CD4-positive, alpha-beta T cell treated with Interleukin-1 beta for 1 hour (primary cell): ENCODE results near the gene STEEP1.

ENCODE experiments used
- DNase-seq, 2 donors: peaks; one replicate each; pipeline ENCODE4 v3.0.0-alpha.2; 2020 to 2022

The STEEP1 gene

GRCh38 chrX:119565107-119565663, at the start of gene STEEP1:
STEEP1 (minus strand) TSS chrX:119565409; CDS start chrX:119565355, 54 bp downstream.
- peak; percentile 86 to 87 for DNase-seq

- DNase-seq = no peak
Measured at GRCh38 chrX:119614776-119615175, 49.6 kb upstream of the STEEP1 start.

- DNase-seq = no peak
Measured at GRCh38 chrX:119607018-119607389, 41.8 kb upstream of the STEEP1 start.

- DNase-seq = peak; percentile 93
Measured at GRCh38 chrX:119606280-119607017, 41.2 kb upstream of the STEEP1 start, which contains the start of gene NKRF. NKRF (minus strand) TSS chrX:119606424.

GRCh38 chrX:119605464-119606279, 40.5 kb upstream of the STEEP1 start:
- DNase-seq = peak; percentile 54 to 56

GRCh38 chrX:119604766-119605463, 39.7 kb upstream of the STEEP1 start:
- peak in 1 of 2 donors; percentile 25 for DNase-seq

GRCh38 chrX:119602701-119603255, 37.6 kb upstream of the STEEP1 start:
- DNase-seq = no peak

- no peak for DNase-seq
Measured at GRCh38 chrX:119589810-119590209, 24.6 kb upstream of the STEEP1 start.

- DNase-seq = no peak
Measured at GRCh38 chrX:119583431-119584059, 18.3 kb upstream of the STEEP1 start.

GRCh38 chrX:119579414-119579813, 14.2 kb upstream of the STEEP1 start:
- no peak for DNase-seq

- DNase-seq = peak; percentile 90 to 91
Measured at GRCh38 chrX:119574394-119575266, 9.4 kb upstream of the STEEP1 start, which contains the start of gene UBE2A. UBE2A (plus strand) TSS chrX:119574563; CDS start chrX:119574712, 149 bp downstream.

- no peak for DNase-seq
Measured at GRCh38 chrX:119573840-119574393, 8.7 kb upstream of the STEEP1 start.

GRCh38 chrX:119573222-119573621, 8.0 kb upstream of the STEEP1 start:
- no peak for DNase-seq

- DNase-seq = no peak
Measured at GRCh38 chrX:119570351-119570835, 5.2 kb upstream of the STEEP1 start.

GRCh38 chrX:119552508-119552907, 12.7 kb downstream of the STEEP1 start:
- no peak for DNase-seq

- no peak for DNase-seq
Measured at GRCh38 chrX:119549327-119550016, 15.7 kb downstream of the STEEP1 start.

GRCh38 chrX:119541188-119541587, 24.0 kb downstream of the STEEP1 start:
- no peak for DNase-seq

GRCh38 chrX:119539872-119540271, 25.3 kb downstream of the STEEP1 start:
- DNase-seq = peak in 1 of 2 donors; percentile 12

- DNase-seq = no peak
Measured at GRCh38 chrX:119537487-119537886, 27.7 kb downstream of the STEEP1 start.
